Astrocyte (in vitro differentiated cells and primary cell): ENCODE data around the gene TTC7B. TPM values are rescaled to one million over a fixed set of nuclear protein-coding genes. Genes with fewer than 3 reads are reported as not detected.

Experiments used
- DNase-seq: peaks from one replicate; pipeline ENCODE4 v3.0.0-alpha.2; 2010; ENCODE audit warnings: low read depth
- FAIRE-seq: peaks from 2 replicates; lab custom pipeline; 2011; peaks lifted over from hg19 to GRCh38; lab: Jason Lieb, UNC
- H2AFZ ChIP-seq: 2 replicates; pipeline ENCODE4 v1.6.0; 2012; ENCODE audit warnings: low read depth, low read length, inconsistent platforms
- H3K27ac ChIP-seq: 2 replicates; pipeline ENCODE4 v1.5.1; 2011; ENCODE audit warnings: low read depth, low read length, inconsistent platforms
- H3K27me3 ChIP-seq: 2 replicates; pipeline ENCODE4 v1.6.0; 2011; ENCODE audit warnings: low read length, inconsistent platforms; ENCODE audit not compliant: insufficient read depth
- H3K36me3 ChIP-seq: 2 replicates; pipeline ENCODE4 v1.5.1; 2011; ENCODE audit warnings: low read length, inconsistent platforms; ENCODE audit not compliant: insufficient read depth
- H3K4me1 ChIP-seq: 2 replicates; pipeline ENCODE4 v1.5.1; 2011; ENCODE audit warnings: low read length, inconsistent platforms; ENCODE audit not compliant: insufficient read depth
- H3K4me2 ChIP-seq: 2 replicates; pipeline ENCODE4 v1.6.0; 2012; ENCODE audit warnings: low read length, inconsistent platforms
- H3K4me3 ChIP-seq: 2 replicates; pipeline ENCODE4 v1.5.1; 2011; ENCODE audit warnings: low read depth, mild to moderate bottlenecking, low read length, inconsistent platforms; ENCODE audit not compliant: insufficient read depth
- H3K79me2 ChIP-seq: 2 replicates; pipeline ENCODE4 v1.6.0; 2012; ENCODE audit warnings: mild to moderate bottlenecking, low read length, inconsistent platforms; ENCODE audit not compliant: insufficient read depth
- H3K9ac ChIP-seq: 2 replicates; pipeline ENCODE4 v1.6.0; 2012; ENCODE audit warnings: mild to moderate bottlenecking, low read length, inconsistent platforms
- H3K9me3 ChIP-seq: 2 replicates; pipeline ENCODE4 v1.5.1; 2012; ENCODE audit warnings: low read depth, mild to moderate bottlenecking, low read length, inconsistent platforms; ENCODE audit not compliant: insufficient read depth
- H4K20me1 ChIP-seq: 2 replicates; pipeline ENCODE4 v1.6.0; 2012; ENCODE audit warnings: low read length, inconsistent platforms; ENCODE audit not compliant: insufficient read depth
- H3K27ac Mint-ChIP-seq: one replicate; pipeline ENCODE4 v1.8.0; 2021; ENCODE audit warnings: mild to moderate bottlenecking, mixed read lengths; ENCODE audit not compliant: unreplicated experiment
- H3K27me3 Mint-ChIP-seq: one replicate; pipeline ENCODE4 v1.8.0; 2021; ENCODE audit warnings: low read depth, mixed read lengths; ENCODE audit not compliant: unreplicated experiment
- H3K36me3 Mint-ChIP-seq: one replicate; pipeline ENCODE4 v1.8.0; 2021; ENCODE audit warnings: low read depth, mixed read lengths; ENCODE audit not compliant: unreplicated experiment
- H3K4me1 Mint-ChIP-seq: one replicate; pipeline ENCODE4 v1.8.0; 2021; ENCODE audit warnings: low read depth, mixed read lengths; ENCODE audit not compliant: unreplicated experiment
- H3K4me3 Mint-ChIP-seq: one replicate; pipeline ENCODE4 v1.8.0; 2021; ENCODE audit warnings: mild to moderate bottlenecking, moderate library complexity, mixed read lengths; ENCODE audit not compliant: unreplicated experiment
- H3K9me3 Mint-ChIP-seq: one replicate; pipeline ENCODE4 v1.8.0; 2021; ENCODE audit warnings: mild to moderate bottlenecking, mixed read lengths; ENCODE audit not compliant: unreplicated experiment
- EZH2 ChIP-seq: IDR thresholded peaks from 2 replicates; pipeline ENCODE4 v1.6.1; 2012; ENCODE audit warnings: mild to moderate bottlenecking, low read length, inconsistent platforms; ENCODE audit not compliant: insufficient read depth
- total RNA-seq: library from RNA; stranded (reverse); gene quantifications from 2 replicates; pipeline ENCODE4 v1.2.1, GENCODE V29; 2021
- TF ChIP-seq, protein P1 (sequence below): IDR thresholded peaks from 2 replicates; pipeline ENCODE4 v1.5.1; 2011; ENCODE audit warnings: low read depth, mild to moderate bottlenecking, inconsistent platforms, low read length, moderate library complexity; ENCODE audit not compliant: insufficient read depth

The TTC7B gene
- total RNA-seq, 1 donor from 2014 or later = 42.1 TPM

DNA sequence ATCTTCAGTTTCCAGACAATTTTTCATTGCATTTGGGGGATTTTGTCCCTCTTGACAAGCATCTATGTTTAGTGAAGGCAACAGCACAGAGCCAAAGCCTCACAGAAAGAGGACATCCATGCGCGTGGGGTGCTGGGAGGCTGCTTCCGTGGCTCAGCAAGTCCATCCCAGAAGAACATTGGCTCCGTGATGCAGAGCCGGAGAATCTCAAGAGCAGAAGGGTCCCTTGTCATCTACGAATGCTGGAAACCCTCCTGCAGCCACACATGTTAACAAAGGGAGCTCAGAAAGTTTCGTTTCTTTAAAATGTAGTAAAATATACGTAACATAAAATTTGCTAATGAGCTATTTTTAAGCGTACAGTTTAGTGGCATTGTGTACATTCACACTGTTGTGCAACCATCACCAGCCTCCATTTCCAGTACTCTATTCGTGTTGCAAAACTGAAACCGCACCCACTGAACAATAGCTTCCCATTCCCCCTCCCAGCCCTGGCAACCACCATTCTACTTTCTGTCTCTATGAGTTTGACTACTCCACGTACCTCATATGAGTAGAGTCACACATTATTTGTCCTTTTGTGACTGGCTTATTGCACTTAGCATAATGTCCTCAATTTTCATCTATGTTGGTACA is 185.9 kb downstream of the TTC7B start:
- peaks cover 4% of the 10 kb centered on the region for H3K36me3 Mint-ChIP-seq
- H3K4me2 ChIP-seq = no peak overlapping the region
- no peaks in the 10 kb centered on the region for H3K9me3 ChIP-seq
- no peak overlapping the region for H3K27ac Mint-ChIP-seq
- no peaks in the 10 kb centered on the region for H4K20me1 ChIP-seq
- H3K36me3 ChIP-seq = no peaks in the 10 kb centered on the region
- H3K27me3 Mint-ChIP-seq = peaks cover 3% of the 10 kb centered on the region
- H3K9ac ChIP-seq = no peak overlapping the region
- peaks cover 2% of the 10 kb centered on the region for H3K4me1 ChIP-seq
- H3K4me3 ChIP-seq = no peak overlapping the region
- no peaks in the 10 kb centered on the region for H3K27me3 ChIP-seq
- TF ChIP-seq, protein P1, sequence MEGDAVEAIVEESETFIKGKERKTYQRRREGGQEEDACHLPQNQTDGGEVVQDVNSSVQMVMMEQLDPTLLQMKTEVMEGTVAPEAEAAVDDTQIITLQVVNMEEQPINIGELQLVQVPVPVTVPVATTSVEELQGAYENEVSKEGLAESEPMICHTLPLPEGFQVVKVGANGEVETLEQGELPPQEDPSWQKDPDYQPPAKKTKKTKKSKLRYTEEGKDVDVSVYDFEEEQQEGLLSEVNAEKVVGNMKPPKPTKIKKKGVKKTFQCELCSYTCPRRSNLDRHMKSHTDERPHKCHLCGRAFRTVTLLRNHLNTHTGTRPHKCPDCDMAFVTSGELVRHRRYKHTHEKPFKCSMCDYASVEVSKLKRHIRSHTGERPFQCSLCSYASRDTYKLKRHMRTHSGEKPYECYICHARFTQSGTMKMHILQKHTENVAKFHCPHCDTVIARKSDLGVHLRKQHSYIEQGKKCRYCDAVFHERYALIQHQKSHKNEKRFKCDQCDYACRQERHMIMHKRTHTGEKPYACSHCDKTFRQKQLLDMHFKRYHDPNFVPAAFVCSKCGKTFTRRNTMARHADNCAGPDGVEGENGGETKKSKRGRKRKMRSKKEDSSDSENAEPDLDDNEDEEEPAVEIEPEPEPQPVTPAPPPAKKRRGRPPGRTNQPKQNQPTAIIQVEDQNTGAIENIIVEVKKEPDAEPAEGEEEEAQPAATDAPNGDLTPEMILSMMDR = no peak
- TF ChIP-seq EZH2 = no peak
- DNase-seq (no peak), FAIRE-seq (no peak)
- H3K79me2 ChIP-seq = no peaks in the 10 kb centered on the region
- H3K4me3 Mint-ChIP-seq = no peak overlapping the region
- H2AFZ ChIP-seq = no peak overlapping the region
- no peak overlapping the region for H3K27ac ChIP-seq
- no peaks in the 10 kb centered on the region for H3K9me3 Mint-ChIP-seq
- peaks cover 3% of the 10 kb centered on the region for H3K4me1 Mint-ChIP-seq

DNA sequence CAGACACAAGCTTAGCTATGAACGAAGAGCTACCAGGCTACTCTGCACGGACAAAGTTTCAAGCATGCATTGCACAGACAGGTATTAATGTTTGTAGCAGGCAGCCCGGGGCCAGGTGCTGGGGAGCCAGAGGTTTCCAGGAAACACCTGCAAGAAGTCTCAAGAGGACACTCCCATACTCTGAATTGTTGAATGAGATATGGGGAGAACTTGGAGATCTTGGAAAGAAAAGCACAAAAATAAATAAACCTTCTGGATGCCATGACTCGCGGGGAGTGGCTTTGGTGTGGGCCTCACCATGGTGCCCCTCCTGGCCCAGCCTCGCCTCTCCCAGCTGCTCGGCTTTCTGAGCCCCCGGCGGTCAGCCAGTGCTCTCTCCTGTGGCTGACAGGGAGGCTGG is 186.8 kb downstream of the TTC7B start:
- FAIRE-seq = no peak
- H3K4me2 ChIP-seq = no peak overlapping the region
- Mint-ChIP-seq H3K36me3 (peaks cover 6% of the 10 kb centered on the region), H3K4me1 (peaks cover 9% of the 10 kb centered on the region), H3K27ac (no peak overlapping the region), H3K9me3 (no peaks in the 10 kb centered on the region), H3K4me3 (no peak overlapping the region), H3K27me3 (peaks cover 3% of the 10 kb centered on the region)
- H3K9me3 ChIP-seq = no peaks in the 10 kb centered on the region
- H3K27ac ChIP-seq = no peak overlapping the region
- no peak overlapping the region for H2AFZ ChIP-seq
- H3K4me1 ChIP-seq = peaks cover 10% of the 10 kb centered on the region
- H3K4me3 ChIP-seq = no peak overlapping the region
- TF ChIP-seq EZH2 = no peak
- TF ChIP-seq, protein P1 = no peak
- H3K27me3 ChIP-seq = no peaks in the 10 kb centered on the region
- H3K36me3 ChIP-seq = no peaks in the 10 kb centered on the region
- H4K20me1 ChIP-seq = no peaks in the 10 kb centered on the region
- no peak overlapping the region for H3K9ac ChIP-seq
- no peak for DNase-seq
- no peaks in the 10 kb centered on the region for H3K79me2 ChIP-seq

DNA sequence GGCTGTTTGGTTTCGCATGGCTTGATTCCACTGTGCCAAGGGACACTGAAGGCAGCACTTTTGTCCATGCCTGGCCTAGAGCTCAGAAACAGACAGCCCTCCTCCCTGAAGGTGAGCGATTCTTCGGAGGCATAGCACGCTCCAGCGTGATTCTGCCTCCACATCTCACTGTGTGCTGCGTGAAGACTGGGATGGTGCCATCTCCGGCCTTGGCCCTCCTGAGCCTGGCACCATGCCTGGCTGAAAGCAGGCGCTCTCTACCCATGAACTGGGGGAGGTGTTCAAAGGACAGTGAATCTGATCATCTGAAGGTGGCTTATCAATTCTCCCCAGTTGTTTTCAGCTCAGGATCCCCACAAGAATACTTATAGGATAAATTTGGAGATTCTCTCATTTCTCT is 187.4 kb downstream of the TTC7B start:
- TF ChIP-seq, protein P1 = no peak
- TF ChIP-seq EZH2 = no peak
- Histone ChIP-seq H3K4me2 (no peak overlapping the region), H3K36me3 (no peaks in the 10 kb centered on the region), H3K9ac (no peak overlapping the region), H3K4me1 (peaks cover 14% of the 10 kb centered on the region), H3K27ac (no peak overlapping the region), H3K27me3 (no peaks in the 10 kb centered on the region), H3K79me2 (no peaks in the 10 kb centered on the region), H3K4me3 (no peak overlapping the region), H4K20me1 (no peaks in the 10 kb centered on the region), H2AFZ (no peak overlapping the region), H3K9me3 (no peaks in the 10 kb centered on the region)
- Mint-ChIP-seq H3K27ac (no peak overlapping the region), H3K36me3 (peaks cover 6% of the 10 kb centered on the region), H3K4me1 (peaks cover 16% of the 10 kb centered on the region), H3K9me3 (no peaks in the 10 kb centered on the region), H3K27me3 (peaks cover 3% of the 10 kb centered on the region), H3K4me3 (no peak overlapping the region)
- DNase-seq (no peak), FAIRE-seq (no peak)
